Endodermal cell (in vitro differentiated cells): ENCODE measurements around the gene ACOT8. TPM values are rescaled to one million over a fixed set of nuclear protein-coding genes. Genes with fewer than 3 reads are reported as not detected.

Experiments
- DNase-seq: peaks from one replicate; pipeline ENCODE4 v3.0.0-alpha.2; 2017
- H3K27ac ChIP-seq: 2 replicates; pipeline ENCODE4 v1.5.1; 2013; ENCODE audit warnings: mild to moderate bottlenecking, low read depth, low read length, moderate library complexity
- H3K27me3 ChIP-seq: 2 replicates; pipeline ENCODE4 v1.6.1; 2013; ENCODE audit warnings: mild to moderate bottlenecking, low read length, moderate library complexity; ENCODE audit not compliant: insufficient read depth, control insufficient read depth, poor library complexity, severe bottlenecking
- H3K36me3 ChIP-seq: 2 replicates; pipeline ENCODE4 v1.7.0; 2013; ENCODE audit warnings: mild to moderate bottlenecking, low read length, moderate library complexity; ENCODE audit not compliant: control insufficient read depth, insufficient read depth
- H3K4me1 ChIP-seq: one replicate; pipeline ENCODE4 v1.7.0; 2013; ENCODE audit warnings: low read length; ENCODE audit not compliant: control insufficient read depth, insufficient read depth
- H3K4me3 ChIP-seq: 2 replicates; pipeline ENCODE4 v1.5.1; 2013; ENCODE audit warnings: mild to moderate bottlenecking, low read length, moderate library complexity
- H3K9ac ChIP-seq: 2 replicates; pipeline ENCODE4 v1.6.1; 2013; ENCODE audit warnings: mild to moderate bottlenecking, low read length, moderate library complexity; ENCODE audit not compliant: poor library complexity, severe bottlenecking; ENCODE audit errors: extremely low read depth
- H3K9me3 ChIP-seq: 2 replicates; pipeline ENCODE4 v1.6.1; 2013; ENCODE audit warnings: mild to moderate bottlenecking, low read length, moderate library complexity; ENCODE audit not compliant: control insufficient read depth
- H3K27ac Mint-ChIP-seq: 2 replicates; pipeline ENCODE4 v1.8.0; 2020; ENCODE audit warnings: mixed read lengths
- H3K27me3 Mint-ChIP-seq: 2 replicates; pipeline ENCODE4 v1.8.0; 2021; ENCODE audit warnings: mild to moderate bottlenecking, mixed read lengths; ENCODE audit not compliant: insufficient read depth
- H3K36me3 Mint-ChIP-seq: 2 replicates; pipeline ENCODE4 v1.8.0; 2020; ENCODE audit warnings: low read depth, mixed read lengths
- H3K4me1 Mint-ChIP-seq: 2 replicates; pipeline ENCODE4 v1.8.0; 2020; ENCODE audit warnings: mixed read lengths
- H3K4me3 Mint-ChIP-seq: 2 replicates; pipeline ENCODE4 v1.8.0; 2020; ENCODE audit warnings: mild to moderate bottlenecking, moderate library complexity, mixed read lengths
- H3K9me3 Mint-ChIP-seq: 2 replicates; pipeline ENCODE4 v1.8.0; 2020; ENCODE audit warnings: mild to moderate bottlenecking, mixed read lengths
- WGBS, 2 experiments: methylation state at CpG; one replicate each; pipeline versions ENCODE4 v1.1.5 to v1.1.7; 2013; ENCODE audit warnings: missing lambda C conversion rate in 2 of 2, mixed read lengths in 1 of 2; ENCODE audit not compliant: insufficient coverage in 1 of 2, insufficient read length in 1 of 2; 5-methylcytosine and 5-hydroxymethylcytosine counted together
- total RNA-seq, 2 donors: library from RNA; stranded (reverse); fragmentation: NEBNext Ultra II Directional in 1 of 2; extraction: Animal tissue kit (Norgen Biotek cat#: 25700) in 1 of 2; gene quantifications; 2 replicates in 1 of 2; 3 replicates in 1 of 2; pipeline ENCODE4 v1.2.1, GENCODE V29; 2021
- TF ChIP-seq, protein P1 (sequence below): fragments of 200-600 bp; sonication (generic); conservative IDR thresholded peaks from 2 replicates; pipeline ENCODE4 v1.5.0; 2021; ENCODE audit warnings: antibody characterized with exemption, mild to moderate bottlenecking

Gene ACOT8
- total RNA-seq, 2 donors from 2014 or later = 24.3 to 27.9 TPM

DNA sequence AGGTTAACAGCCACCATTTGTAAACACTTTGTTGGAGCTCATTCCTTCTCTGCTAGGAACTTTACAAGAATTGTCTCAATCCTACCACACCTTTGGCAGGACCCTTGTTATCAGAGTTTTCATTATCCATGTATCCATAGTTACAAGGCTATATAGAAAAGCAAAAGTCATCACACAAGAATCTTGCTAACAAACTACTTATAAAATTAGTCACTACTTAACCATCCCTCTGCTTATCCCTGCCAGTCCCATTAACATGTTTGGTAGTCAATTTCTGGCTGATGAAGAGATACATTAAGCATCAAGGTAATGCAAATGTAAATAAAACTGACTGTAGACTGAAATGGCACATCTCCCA, 10.6 kb upstream of the ACOT8 start:
- Histone ChIP-seq H3K9me3 (no peaks in the 10 kb centered on the region), H3K27ac (no peak overlapping the region), H3K9ac (no peak overlapping the region), H3K4me3 (no peak overlapping the region), H3K4me1 (no peaks in the 10 kb centered on the region), H3K36me3 (no peaks in the 10 kb centered on the region), H3K27me3 (no peaks in the 10 kb centered on the region)
- DNase-seq = no peak
- Mint-ChIP-seq H3K9me3 (no peaks in the 10 kb centered on the region), H3K4me3 (no peak overlapping the region), H3K27ac (no peak overlapping the region), H3K4me1 (peaks cover 8% of the 10 kb centered on the region), H3K27me3 (no peaks in the 10 kb centered on the region), H3K36me3 (peaks cover 4% of the 10 kb centered on the region)
- TF ChIP-seq, protein P1, sequence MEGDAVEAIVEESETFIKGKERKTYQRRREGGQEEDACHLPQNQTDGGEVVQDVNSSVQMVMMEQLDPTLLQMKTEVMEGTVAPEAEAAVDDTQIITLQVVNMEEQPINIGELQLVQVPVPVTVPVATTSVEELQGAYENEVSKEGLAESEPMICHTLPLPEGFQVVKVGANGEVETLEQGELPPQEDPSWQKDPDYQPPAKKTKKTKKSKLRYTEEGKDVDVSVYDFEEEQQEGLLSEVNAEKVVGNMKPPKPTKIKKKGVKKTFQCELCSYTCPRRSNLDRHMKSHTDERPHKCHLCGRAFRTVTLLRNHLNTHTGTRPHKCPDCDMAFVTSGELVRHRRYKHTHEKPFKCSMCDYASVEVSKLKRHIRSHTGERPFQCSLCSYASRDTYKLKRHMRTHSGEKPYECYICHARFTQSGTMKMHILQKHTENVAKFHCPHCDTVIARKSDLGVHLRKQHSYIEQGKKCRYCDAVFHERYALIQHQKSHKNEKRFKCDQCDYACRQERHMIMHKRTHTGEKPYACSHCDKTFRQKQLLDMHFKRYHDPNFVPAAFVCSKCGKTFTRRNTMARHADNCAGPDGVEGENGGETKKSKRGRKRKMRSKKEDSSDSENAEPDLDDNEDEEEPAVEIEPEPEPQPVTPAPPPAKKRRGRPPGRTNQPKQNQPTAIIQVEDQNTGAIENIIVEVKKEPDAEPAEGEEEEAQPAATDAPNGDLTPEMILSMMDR = no peak

DNA sequence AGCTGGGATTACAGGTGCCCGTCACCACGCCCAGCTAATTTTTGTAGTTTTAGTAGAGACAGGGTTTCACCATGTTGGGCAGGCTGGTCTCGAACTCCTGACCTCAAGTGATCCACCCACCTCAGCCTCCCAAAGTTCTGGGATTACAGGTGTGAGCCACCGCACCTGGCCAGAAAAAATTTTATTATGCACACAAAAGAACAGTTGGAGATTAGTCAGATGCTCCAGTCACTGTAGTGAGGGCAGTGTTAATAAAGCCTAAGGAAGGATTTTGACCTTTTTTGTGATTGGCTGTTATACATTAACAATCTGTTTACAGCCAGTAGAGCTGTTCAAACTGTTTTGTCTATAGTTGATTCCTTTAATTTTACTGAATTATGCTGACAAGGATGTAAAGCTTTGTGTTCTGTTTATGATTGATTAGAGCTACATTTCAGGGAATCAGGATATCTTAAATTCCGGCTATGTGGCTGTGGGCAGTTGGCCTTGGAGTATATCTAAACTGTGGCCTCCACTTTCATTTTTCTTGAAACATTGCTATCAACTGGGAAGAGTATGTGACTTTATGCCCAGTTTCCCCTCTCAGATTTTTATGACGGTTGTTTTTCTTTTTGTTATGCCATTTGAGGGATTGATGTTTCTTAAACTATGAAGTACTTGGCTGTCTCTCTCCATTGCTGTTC, 10.1 kb upstream of the ACOT8 start:
- Histone ChIP-seq H3K4me3 (no peak overlapping the region), H3K36me3 (no peaks in the 10 kb centered on the region), H3K4me1 (no peaks in the 10 kb centered on the region), H3K9me3 (no peaks in the 10 kb centered on the region), H3K27me3 (no peaks in the 10 kb centered on the region), H3K9ac (no peak overlapping the region), H3K27ac (no peak overlapping the region)
- H3K27me3 Mint-ChIP-seq = no peaks in the 10 kb centered on the region
- no peak overlapping the region for H3K4me3 Mint-ChIP-seq
- no peak for DNase-seq
- H3K27ac Mint-ChIP-seq = no peak overlapping the region
- TF ChIP-seq, protein P1 = no peak
- WGBS, 2 experiments = 97% methylated on average over 6 of the region's 6 CpGs; no CpG with 5 or more reads in 1 of the 2 experiments
- peaks cover 5% of the 10 kb centered on the region for H3K4me1 Mint-ChIP-seq
- H3K9me3 Mint-ChIP-seq = no peaks in the 10 kb centered on the region
- peaks cover 4% of the 10 kb centered on the region for H3K36me3 Mint-ChIP-seq

DNA sequence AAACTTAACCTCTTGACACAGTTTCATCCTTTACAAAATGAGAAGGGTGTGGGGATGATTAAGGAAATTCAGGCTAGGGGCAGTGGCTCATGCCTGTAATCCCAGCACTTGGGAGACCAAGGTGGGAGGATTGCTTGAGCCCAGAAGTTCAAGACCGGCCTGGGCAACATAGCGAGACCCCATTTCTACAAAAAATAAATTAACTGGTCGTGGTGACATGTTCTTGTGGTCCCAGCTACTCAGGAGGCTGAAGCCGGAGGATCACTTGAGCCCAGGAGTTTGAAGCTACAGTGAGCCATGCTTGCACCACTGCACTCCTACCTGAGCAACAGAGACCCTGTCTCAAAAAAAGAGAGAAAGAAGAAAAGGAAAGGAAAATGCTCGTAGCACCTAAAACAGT, 9.3 kb upstream of the ACOT8 start:
- TF ChIP-seq, protein P1 = no peak
- Mint-ChIP-seq H3K4me1 (peaks cover under 1% of the 10 kb centered on the region), H3K36me3 (peaks cover 4% of the 10 kb centered on the region), H3K4me3 (no peak overlapping the region), H3K27me3 (no peaks in the 10 kb centered on the region), H3K27ac (no peak overlapping the region), H3K9me3 (no peaks in the 10 kb centered on the region)
- 90 to 93% methylated on average over 3 to 5 of the region's 5 CpGs for WGBS, 2 experiments
- Histone ChIP-seq H3K27me3 (no peaks in the 10 kb centered on the region), H3K4me1 (no peaks in the 10 kb centered on the region), H3K36me3 (no peaks in the 10 kb centered on the region), H3K27ac (no peak overlapping the region), H3K9ac (no peak overlapping the region), H3K4me3 (no peak overlapping the region), H3K9me3 (no peaks in the 10 kb centered on the region)
- DNase-seq = no peak
